Suprapubic skin (tissue), 4 donors: ENCODE results near the gene GSTO2. TPM values are rescaled to one million over a fixed set of nuclear protein-coding genes. Genes with fewer than 3 reads are reported as not detected.

Experiments used
- DNase-seq, 2 donors: peaks; one replicate each; pipeline ENCODE4 v3.0.0-alpha.2; 2019; ENCODE audit warnings: low spot score in 2 of 2
- H3K27ac ChIP-seq: fragments of 200-600 bp; sonication (generic); one replicate; pipeline ENCODE4 v1.5.1; 2019
- H3K27me3 ChIP-seq: fragments of 200-600 bp; sonication (generic); one replicate; pipeline ENCODE4 v1.5.1; 2019
- H3K36me3 ChIP-seq: fragments of 200-600 bp; sonication (generic); one replicate; pipeline ENCODE4 v1.5.1; 2019
- H3K4me1 ChIP-seq: fragments of 200-600 bp; sonication (generic); one replicate; pipeline ENCODE4 v1.5.1; 2019
- H3K4me3 ChIP-seq: fragments of 200-600 bp; sonication (generic); one replicate; pipeline ENCODE4 v1.5.1; 2019; ENCODE audit warnings: mild to moderate bottlenecking
- H3K9me3 ChIP-seq: fragments of 200-600 bp; sonication (generic); one replicate; pipeline ENCODE4 v1.5.1; 2019
- CTCF ChIP-seq, 2 donors: fragments of 200-600 bp in 1 of 2; fragments of 450-650 bp in 1 of 2; sonication (generic) in 1 of 2; IDR thresholded peaks; one replicate each; pipeline ENCODE4 v1.5.1; 2016 to 2019; ENCODE audit warnings: antibody characterized with exemption in 2 of 2, mild to moderate bottlenecking in 1 of 2, moderate library complexity in 1 of 2
- EP300 ChIP-seq: sonication (generic); formaldehyde crosslinking; IDR thresholded peaks from one replicate; pipeline ENCODE4 v1.6.1; 2017; ENCODE audit warnings: antibody characterized with exemption
- POLR2A ChIP-seq, 2 donors: fragments of 450-650 bp; IDR thresholded peaks; one replicate each; pipeline ENCODE4 v1.6.1; 2017; ENCODE audit warnings: antibody characterized with exemption in 2 of 2, mild to moderate bottlenecking in 2 of 2, moderate library complexity in 2 of 2
- POLR2AphosphoS5 ChIP-seq, 3 donors: sonication (generic); formaldehyde crosslinking; IDR thresholded peaks; one replicate each; pipeline ENCODE4 v1.6.1; 2017; ENCODE audit warnings: antibody characterized with exemption in 3 of 3
- WGBS: methylation state at CpG from one replicate; pipeline ENCODE4 v1.1.5; 2018; 5-methylcytosine and 5-hydroxymethylcytosine counted together
- total RNA-seq, 4 donors: library from RNA; depleted of rRNA; stranded (reverse); fragments of >200 nt; gene quantifications; one replicate each; pipeline ENCODE4 v1.1.0, GENCODE V29; 2016

Gene GSTO2
- total RNA-seq, 4 donors from 2014 or later: 19.0 to 35.5 (median 25.4) TPM

GRCh38 chr10:104345515-104345914, 76.5 kb downstream of the GSTO2 start:
- no peak for DNase-seq

GRCh38 chr10:104345941-104346340, 77.0 kb downstream of the GSTO2 start:
- Histone ChIP-seq H3K36me3 (no peaks in the 10 kb centered on the region), H3K27me3 (no peaks in the 10 kb centered on the region), H3K4me3 (no peak overlapping the region), H3K9me3 (no peaks in the 10 kb centered on the region), H3K4me1 (peaks cover 16% of the 10 kb centered on the region), H3K27ac (no peak overlapping the region)
- DNase-seq: no peak
- WGBS: 77% methylated on average over 4 of the region's 4 CpGs
- TF ChIP-seq POLR2A (IDR thresholded peaks at IDR 0.05): no peak
- no peak for TF ChIP-seq POLR2AphosphoS5 (IDR thresholded peaks at IDR 0.05)
- no peak for TF ChIP-seq CTCF (IDR thresholded peaks at IDR 0.05)

More at GRCh38 chr10:104345515-104345914, 76.5 kb downstream of the GSTO2 start:
- TF ChIP-seq EP300 (no peak), POLR2AphosphoS5 (IDR thresholded peaks at IDR 0.05) (no peak)
- Histone ChIP-seq H3K36me3 (no peaks in the 10 kb centered on the region), H3K4me1 (peaks cover 16% of the 10 kb centered on the region), H3K27me3 (no peaks in the 10 kb centered on the region), H3K9me3 (no peaks in the 10 kb centered on the region), H3K27ac (no peak overlapping the region), H3K4me3 (no peak overlapping the region)

- H3K4me1 ChIP-seq: peaks cover 26% of the 10 kb centered on the region
- H3K4me3 ChIP-seq: no peak overlapping the region
- no peak for DNase-seq
- WGBS: 83% methylated on average over 4 of the region's 4 CpGs
- H3K27ac ChIP-seq: no peak overlapping the region
- no peaks in the 10 kb centered on the region for H3K27me3 ChIP-seq
- TF ChIP-seq EP300 (no peak), POLR2AphosphoS5 (IDR thresholded peaks at IDR 0.05) (no peak), POLR2A (IDR thresholded peaks at IDR 0.05) (no peak), CTCF (IDR thresholded peaks at IDR 0.05) (no peak)
- no peaks in the 10 kb centered on the region for H3K36me3 ChIP-seq
- no peaks in the 10 kb centered on the region for H3K9me3 ChIP-seq
Observed at GRCh38 chr10:104347295-104348045, 78.5 kb downstream of the GSTO2 start.

GRCh38 chr10:104348601-104349000, 79.6 kb downstream of the GSTO2 start:
- Histone ChIP-seq H3K9me3 (no peaks in the 10 kb centered on the region), H3K4me3 (no peak overlapping the region), H3K27ac (no peak overlapping the region), H3K36me3 (no peaks in the 10 kb centered on the region), H3K4me1 (peaks cover 34% of the 10 kb centered on the region), H3K27me3 (no peaks in the 10 kb centered on the region)
- TF ChIP-seq EP300 (no peak), CTCF (IDR thresholded peaks at IDR 0.05) (no peak), POLR2A (IDR thresholded peaks at IDR 0.05) (no peak), POLR2AphosphoS5 (IDR thresholded peaks at IDR 0.05) (no peak)
- 88% methylated on average over 2 of the region's 2 CpGs for WGBS
- DNase-seq: no peak

- H3K9me3 ChIP-seq: no peaks in the 10 kb centered on the region
- peak overlapping the region; percentile 80 for H3K27ac ChIP-seq
- no peaks in the 10 kb centered on the region for H3K27me3 ChIP-seq
- DNase-seq: no peak
- H3K4me1 ChIP-seq: peaks cover 38% of the 10 kb centered on the region
- H3K4me3 ChIP-seq: no peak overlapping the region
- no peaks in the 10 kb centered on the region for H3K36me3 ChIP-seq
- 31% methylated on average over 5 of the region's 5 CpGs for WGBS
- peak in 1 of 3 donors; percentile 12 for TF ChIP-seq POLR2AphosphoS5 (IDR thresholded peaks at IDR 0.05)
- no peak for TF ChIP-seq POLR2A (IDR thresholded peaks at IDR 0.05)
Observed at GRCh38 chr10:104349623-104350126, 80.7 kb downstream of the GSTO2 start.

GRCh38 chr10:104350127-104350635, 81.2 kb downstream of the GSTO2 start:
- whole genome bisulfite sequencing: 29% methylated on average over 6 of the region's 6 CpGs
- TF ChIP-seq POLR2A (IDR thresholded peaks at IDR 0.05) (no peak), POLR2AphosphoS5 (IDR thresholded peaks at IDR 0.05) (no peak), EP300 (no peak), CTCF (IDR thresholded peaks at IDR 0.05) (peak; percentile 54 to 57)
- H3K27ac ChIP-seq: peak overlapping the region; percentile 80
- no peaks in the 10 kb centered on the region for H3K9me3 ChIP-seq
- H3K36me3 ChIP-seq: no peaks in the 10 kb centered on the region
- no peak overlapping the region for H3K4me3 ChIP-seq
- H3K4me1 ChIP-seq: peaks cover 38% of the 10 kb centered on the region
- no peaks in the 10 kb centered on the region for H3K27me3 ChIP-seq
- DNase-seq: no peak
